MM.1S (cell line): Measurements from ENCODE around the gene VSIG2.
A peak's percentile ranks its signal among the peaks of the same experiment; 100 is the strongest.

Experiments
- DNase-seq: peaks from one replicate; pipeline ENCODE4 v3.0.0-alpha.2; 2015
- H2AFZ ChIP-seq: fragments of 300-600 bp; sonication (generic); 2 replicates; pipeline ENCODE4 v1.6.0; 2016; ENCODE audit warnings: antibody characterized with exemption, low read length
- H3F3A ChIP-seq: fragments of 300-600 bp; sonication (generic); 2 replicates; pipeline ENCODE4 v1.6.1; 2016; ENCODE audit warnings: mild to moderate bottlenecking, antibody characterized with exemption, low read length, moderate library complexity, mixed read lengths; ENCODE audit not compliant: insufficient read depth
- H3K27ac ChIP-seq: fragments of 300-600 bp; sonication (generic); 2 replicates; pipeline ENCODE4 v1.5.1; 2016; ENCODE audit warnings: mild to moderate bottlenecking, low read length
- H3K27me3 ChIP-seq: fragments of 300-600 bp; sonication (generic); replicated peaks from 2 replicates; pipeline ENCODE4 v1.6.0; 2016; ENCODE audit warnings: low read length; ENCODE audit not compliant: insufficient read depth
- H3K36me3 ChIP-seq: fragments of 300-600 bp; sonication (generic); replicated peaks from 2 replicates; pipeline ENCODE4 v1.6.1; 2016; ENCODE audit warnings: mild to moderate bottlenecking, low read length, mixed read lengths; ENCODE audit not compliant: insufficient read depth
- H3K4me1 ChIP-seq: fragments of 300-600 bp; sonication (generic); 2 replicates; pipeline ENCODE4 v1.6.1; 2016; ENCODE audit warnings: low read length, mixed read lengths
- H3K4me2 ChIP-seq: fragments of 300-600 bp; sonication (generic); 2 replicates; pipeline ENCODE4 v1.6.0; 2016; ENCODE audit warnings: low read depth, low read length
- H3K4me3 ChIP-seq: fragments of 300-600 bp; sonication (generic); 2 replicates; pipeline ENCODE4 v1.5.1; 2016; ENCODE audit warnings: low read length, mixed read lengths
- H3K79me2 ChIP-seq: fragments of 300-600 bp; sonication (generic); 2 replicates; pipeline ENCODE4 v1.6.1; 2016; ENCODE audit warnings: mixed run types, low read length, mixed read lengths
- H3K9ac ChIP-seq: fragments of 300-600 bp; sonication (generic); 2 replicates; pipeline ENCODE4 v1.6.1; 2016; ENCODE audit warnings: low read length, mixed read lengths
- H3K9me2 ChIP-seq: fragments of 300-600 bp; sonication (generic); replicated peaks from 2 replicates; pipeline ENCODE4 v1.6.1; 2016; ENCODE audit warnings: mild to moderate bottlenecking, low read length, mixed read lengths; ENCODE audit not compliant: insufficient read depth
- H3K9me3 ChIP-seq: fragments of 300-600 bp; sonication (generic); replicated peaks from 2 replicates; pipeline ENCODE4 v1.6.1; 2016; ENCODE audit warnings: mild to moderate bottlenecking, low read length, mixed read lengths; ENCODE audit not compliant: insufficient read depth
- H4K20me1 ChIP-seq: fragments of 300-600 bp; sonication (generic); 2 replicates; pipeline ENCODE4 v1.6.1; 2016; ENCODE audit warnings: mild to moderate bottlenecking, low read length, moderate library complexity, mixed read lengths; ENCODE audit not compliant: insufficient read depth
- CTCF ChIP-seq: fragments of 300-600 bp; sonication (generic); IDR thresholded peaks from 2 replicates; pipeline ENCODE4 v1.5.1; 2016; ENCODE audit warnings: antibody characterized with exemption, low read length, mixed read lengths
- EZH2 ChIP-seq: fragments of 300-600 bp; sonication (generic); optimal IDR thresholded peaks from 2 replicates; pipeline ENCODE3; 2017; ENCODE audit warnings: low read depth, mild to moderate bottlenecking, antibody characterized with exemption, low read length, mixed read lengths
- EZH2phosphoT487 ChIP-seq: fragments of 300-600 bp; sonication (generic); IDR thresholded peaks from 2 replicates; pipeline ENCODE4 v1.6.1; 2018; ENCODE audit warnings: antibody characterized with exemption, low read length

The VSIG2 gene

DNA sequence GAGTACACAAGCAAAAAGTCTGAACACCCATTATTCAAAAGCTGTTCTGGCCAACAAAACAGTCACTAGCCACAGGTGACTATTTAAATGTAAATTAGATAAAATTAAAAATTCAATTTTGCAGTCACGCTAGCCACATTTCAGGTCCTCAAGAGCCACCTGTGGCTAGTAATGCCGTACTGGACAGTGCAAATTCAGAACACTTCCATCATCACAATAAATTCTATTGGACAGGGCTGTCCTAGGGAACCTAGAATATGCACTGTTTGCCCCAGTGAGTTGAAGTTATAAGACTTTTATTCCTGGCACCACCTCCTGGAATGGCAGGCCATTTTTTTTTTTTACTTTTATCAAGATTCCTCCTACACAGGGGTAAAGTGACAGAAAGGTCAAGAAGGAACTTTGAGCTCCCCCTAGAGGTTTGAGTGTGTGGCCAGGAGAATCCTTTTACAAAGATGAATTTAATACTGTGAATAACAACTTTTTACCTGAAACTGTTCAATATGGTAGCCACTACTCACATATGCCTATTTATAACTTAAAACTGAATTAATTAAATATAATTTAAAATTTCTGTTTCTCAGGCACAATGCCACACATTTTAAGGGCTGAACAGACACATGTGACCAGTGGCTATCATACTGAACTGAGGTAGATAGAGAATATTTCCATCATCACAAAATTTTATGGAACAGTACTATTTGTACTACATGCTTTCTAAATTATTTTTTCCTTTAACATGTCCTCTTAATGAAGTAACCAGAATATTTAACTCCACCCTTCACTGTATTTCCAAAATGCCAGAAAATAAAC is 41.6 kb upstream of the VSIG2 start:
- no peak overlapping the region for H3K4me3 ChIP-seq
- H4K20me1 ChIP-seq: no peaks in the 10 kb centered on the region
- no peaks in the 10 kb centered on the region for H3K36me3 ChIP-seq
- H3K9ac ChIP-seq: no peak overlapping the region
- no peak overlapping the region for H2AFZ ChIP-seq
- TF ChIP-seq EZH2phosphoT487 (no peak), CTCF (peak; percentile 61)
- peaks cover 48% of the 10 kb centered on the region for H3K4me1 ChIP-seq
- H3K9me3 ChIP-seq: no peaks in the 10 kb centered on the region
- H3K27me3 ChIP-seq: no peaks in the 10 kb centered on the region
- H3K79me2 ChIP-seq: peaks cover 92% of the 10 kb centered on the region
- no peak overlapping the region for H3K4me2 ChIP-seq
- H3F3A ChIP-seq: peaks cover 12% of the 10 kb centered on the region
- H3K9me2 ChIP-seq: no peaks in the 10 kb centered on the region
- H3K27ac ChIP-seq: no peak overlapping the region
- peak; percentile 78 for DNase-seq

- no peaks in the 10 kb centered on the region for H3K27me3 ChIP-seq
- peak overlapping the region; percentile 58 for H3K4me2 ChIP-seq
- TF ChIP-seq CTCF: no peak
- peaks cover 35% of the 10 kb centered on the region for H3K4me1 ChIP-seq
- H3K9me2 ChIP-seq: no peaks in the 10 kb centered on the region
- no peaks in the 10 kb centered on the region for H4K20me1 ChIP-seq
- H3K4me3 ChIP-seq: peak overlapping the region; percentile 30; the same call in 1 of the 2 replicates
- no peaks in the 10 kb centered on the region for H3K36me3 ChIP-seq
- H3K27ac ChIP-seq: peak overlapping the region; percentile 29; the same call in 1 of the 2 replicates
- H3F3A ChIP-seq: peaks cover 9% of the 10 kb centered on the region
- no peaks in the 10 kb centered on the region for H3K9me3 ChIP-seq
- H3K9ac ChIP-seq: no peak overlapping the region
- peaks cover 87% of the 10 kb centered on the region for H3K79me2 ChIP-seq
- DNase-seq: peak; percentile 44
- no peak overlapping the region for H2AFZ ChIP-seq
Measured at GRCh38 chr11:124791626-124792341, 39.7 kb upstream of the VSIG2 start.

GRCh38 chr11:124788521-124788920 is 36.5 kb upstream of the VSIG2 start:
- H3K4me1 ChIP-seq: peaks cover 46% of the 10 kb centered on the region
- no peak overlapping the region for H3K4me2 ChIP-seq
- no peak overlapping the region for H3K27ac ChIP-seq
- H4K20me1 ChIP-seq: no peaks in the 10 kb centered on the region; the same call in 1 of the 2 replicates
- H3K4me3 ChIP-seq: no peak overlapping the region
- no peak for DNase-seq
- peaks cover 66% of the 10 kb centered on the region for H3K79me2 ChIP-seq
- H3K9me2 ChIP-seq: no peaks in the 10 kb centered on the region
- no peaks in the 10 kb centered on the region for H3K9me3 ChIP-seq
- no peak overlapping the region for H3K9ac ChIP-seq
- H2AFZ ChIP-seq: no peak overlapping the region
- H3K27me3 ChIP-seq: no peaks in the 10 kb centered on the region
- H3F3A ChIP-seq: peaks cover 14% of the 10 kb centered on the region
- H3K36me3 ChIP-seq: no peaks in the 10 kb centered on the region
- TF ChIP-seq EZH2: no peak
